DMS114 treated with DMSO at 0.1 percent for 48 hours (cell line): ENCODE results near the gene IGFL2.
"Not testable (repeated sequence)": the region's sequence is repeated elsewhere in the genome, so short reads cannot be mapped to it uniquely, and the experiment has no call there.

Experiments used
- DNase-seq: peaks from one replicate; lab custom pipeline; 2025; ENCODE audit not compliant: unreplicated experiment; lab: John Stamatoyannopoulos, UW

The IGFL2 gene

GRCh38 chr19:46141421-46141820, 6.6 kb upstream of the IGFL2 start:
- no peak for DNase-seq

- no peak for DNase-seq
These were observed 5.7 kb upstream of the IGFL2 start for GRCh38 chr19:46142294-46142693.

- DNase-seq = no peak
These were observed 3.3 kb upstream of the IGFL2 start for GRCh38 chr19:46144756-46145155.

GRCh38 chr19:46147166-46147740, 785 bp upstream of the IGFL2 start:
- DNase-seq = no peak

- no peak for DNase-seq
These were observed 2.6 kb downstream of the IGFL2 start for GRCh38 chr19:46150606-46151005.

GRCh38 chr19:46155237-46155636, 7.2 kb downstream of the IGFL2 start:
- DNase-seq = no peak

GRCh38 chr19:46159418-46160232, 11.6 kb downstream of the IGFL2 start:
- no peak for DNase-seq

- no peak for DNase-seq
These were observed 12.3 kb downstream of the IGFL2 start for GRCh38 chr19:46160233-46160775.

GRCh38 chr19:46161642-46162257, 13.7 kb downstream of the IGFL2 start:
- not testable (repeated sequence) for DNase-seq

GRCh38 chr19:46162731-46163130, 14.7 kb downstream of the IGFL2 start:
- DNase-seq = no peak

GRCh38 chr19:46173886-46174480, 25.9 kb downstream of the IGFL2 start:
- DNase-seq = no peak

- DNase-seq = no peak
These were observed 28.2 kb downstream of the IGFL2 start for GRCh38 chr19:46176116-46176860.

- no peak for DNase-seq
These were observed 31.2 kb downstream of the IGFL2 start for GRCh38 chr19:46179076-46179759.

GRCh38 chr19:46180701-46181387, 32.8 kb downstream of the IGFL2 start:
- DNase-seq = no peak

GRCh38 chr19:46181388-46181779, 33.3 kb downstream of the IGFL2 start:
- DNase-seq = no peak

- DNase-seq = no peak
These were observed 34.4 kb downstream of the IGFL2 start for GRCh38 chr19:46182476-46182875.

GRCh38 chr19:46184775-46185710, 37.0 kb downstream of the IGFL2 start:
- DNase-seq = not testable (repeated sequence)

- no peak for DNase-seq
These were observed 38.2 kb downstream of the IGFL2 start for GRCh38 chr19:46186101-46186716.
